NCI-H2081 treated with DMSO at 0.1 percent for 48 hours (cell line): Measurements from ENCODE around the gene VAMP1.
"Not testable (repeated sequence)": the region's sequence is repeated elsewhere in the genome, so short reads cannot be mapped to it uniquely, and the experiment has no call there.

Source experiments
- DNase-seq: peaks from one replicate; lab custom pipeline; 2025; lab: John Stamatoyannopoulos, UW

Gene VAMP1

GRCh38 chr12:6451348-6452244, 18.9 kb downstream of the VAMP1 start, which contains the start of gene TAPBPL:
TAPBPL (plus strand) TSS chr12:6452042; CDS start chr12:6452249, 207 bp downstream.
- DNase-seq, result peak; percentile 75

- no peak for DNase-seq
Observed at GRCh38 chr12:6450869-6451347, 19.6 kb downstream of the VAMP1 start.

DNA sequence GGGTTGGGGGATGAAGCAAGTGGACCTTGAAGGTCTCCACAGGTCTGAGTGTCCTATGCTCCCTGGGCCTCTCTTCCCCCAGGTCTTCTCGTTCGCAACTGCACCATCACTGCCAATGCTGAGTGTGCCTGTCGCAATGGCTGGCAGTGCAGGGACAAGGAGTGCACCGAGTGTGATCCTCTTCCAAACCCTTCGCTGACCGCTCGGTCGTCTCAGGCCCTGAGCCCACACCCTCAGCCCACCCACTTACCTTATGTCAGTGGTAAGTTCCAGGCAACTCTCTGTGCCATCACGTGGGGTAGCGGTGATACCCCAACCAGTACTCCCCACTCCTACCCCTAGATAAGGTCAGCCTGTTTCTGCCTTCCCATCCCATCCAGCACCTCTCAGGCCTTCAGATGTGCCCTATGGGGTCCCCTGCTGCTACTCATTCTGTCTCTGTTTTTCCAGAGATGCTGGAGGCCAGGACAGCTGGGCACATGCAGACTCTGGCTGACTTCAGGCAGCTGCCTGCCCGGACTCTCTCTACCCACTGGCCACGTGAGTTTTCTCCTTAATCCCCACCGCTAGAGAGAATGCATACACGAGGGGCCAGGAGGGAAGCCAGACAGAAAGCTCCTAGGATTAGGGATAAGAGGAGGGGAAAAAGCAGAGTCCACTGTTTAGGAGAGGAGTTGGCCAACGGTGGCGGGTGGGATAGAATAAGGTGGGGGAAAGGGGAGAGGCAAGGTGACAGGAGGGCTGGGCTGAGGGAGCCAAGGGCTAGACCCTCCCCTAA, 20.2 kb downstream of the VAMP1 start:
- DNase-seq, result no peak

GRCh38 chr12:6444704-6445688, 25.5 kb downstream of the VAMP1 start, which contains the start of gene CD27:
CD27 (plus strand) TSS chr12:6444955; CDS start chr12:6445096, 141 bp downstream.
- no peak for DNase-seq

DNA sequence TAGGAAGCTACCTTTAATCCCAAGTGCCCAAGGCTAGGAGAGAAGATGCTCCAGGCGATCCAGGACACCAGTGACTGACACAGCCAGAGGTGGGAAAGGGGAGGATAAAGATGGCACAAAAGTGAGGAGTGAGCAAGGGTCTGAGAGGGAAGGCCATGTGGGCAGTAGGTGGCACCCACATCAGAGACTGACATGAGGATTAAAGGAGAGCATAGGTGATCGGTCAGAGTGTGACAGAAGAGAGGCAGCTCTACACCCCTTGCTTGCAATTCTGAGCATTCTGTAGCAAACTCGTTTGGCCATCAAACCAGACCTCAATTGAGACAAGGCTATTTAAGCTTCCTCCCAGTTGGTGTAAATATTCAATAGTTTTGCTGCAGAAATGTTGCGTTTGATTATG, 26.4 kb downstream of the VAMP1 start:
- DNase-seq, result no peak

- no peak for DNase-seq
Observed at GRCh38 chr12:6443361-6443983, 27.0 kb downstream of the VAMP1 start.

DNA sequence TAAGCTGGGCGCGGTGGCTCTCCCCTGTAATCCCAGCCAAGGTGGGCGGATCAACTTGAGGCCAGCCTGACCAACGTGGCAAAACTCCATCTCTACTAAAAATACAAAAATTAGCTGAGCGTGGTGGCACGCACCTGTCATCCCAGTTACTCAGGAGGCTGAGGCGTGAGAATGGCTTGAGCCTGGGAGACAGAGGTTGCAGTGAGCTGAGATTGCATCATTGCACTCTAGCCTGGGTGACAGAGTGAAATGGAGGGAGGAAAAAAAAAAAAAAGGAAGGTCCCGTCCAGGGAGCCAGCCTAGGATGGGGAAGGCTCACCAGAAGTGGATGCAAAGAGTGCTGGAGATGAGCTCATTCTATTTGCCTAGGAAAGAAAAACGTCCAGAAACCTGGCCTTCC, 27.6 kb downstream of the VAMP1 start:
- DNase-seq, result no peak

DNA sequence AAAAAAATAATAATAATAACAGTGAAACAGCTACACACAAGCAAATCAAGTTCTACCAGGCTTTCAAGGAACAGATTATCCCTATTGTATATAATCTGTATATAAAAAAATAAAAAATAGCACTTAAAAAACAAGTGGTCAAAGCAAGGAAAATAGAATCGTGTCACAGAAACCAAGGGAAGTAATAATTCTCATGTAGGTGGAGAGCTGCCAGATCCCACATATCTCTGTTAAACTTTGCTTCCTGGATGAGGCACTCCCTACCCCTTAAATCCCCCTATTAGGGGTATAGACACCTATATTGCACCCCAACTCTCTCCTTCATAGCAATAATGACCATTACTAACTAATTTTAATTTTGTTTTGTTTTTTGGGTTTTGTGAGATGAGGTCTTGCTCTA, 30.1 kb downstream of the VAMP1 start:
- no peak for DNase-seq

GRCh38 chr12:6438345-6438744, 32.1 kb downstream of the VAMP1 start:
- DNase-seq, result no peak

GRCh38 chr12:6437586-6437985, 32.9 kb downstream of the VAMP1 start:
- no peak for DNase-seq

DNA sequence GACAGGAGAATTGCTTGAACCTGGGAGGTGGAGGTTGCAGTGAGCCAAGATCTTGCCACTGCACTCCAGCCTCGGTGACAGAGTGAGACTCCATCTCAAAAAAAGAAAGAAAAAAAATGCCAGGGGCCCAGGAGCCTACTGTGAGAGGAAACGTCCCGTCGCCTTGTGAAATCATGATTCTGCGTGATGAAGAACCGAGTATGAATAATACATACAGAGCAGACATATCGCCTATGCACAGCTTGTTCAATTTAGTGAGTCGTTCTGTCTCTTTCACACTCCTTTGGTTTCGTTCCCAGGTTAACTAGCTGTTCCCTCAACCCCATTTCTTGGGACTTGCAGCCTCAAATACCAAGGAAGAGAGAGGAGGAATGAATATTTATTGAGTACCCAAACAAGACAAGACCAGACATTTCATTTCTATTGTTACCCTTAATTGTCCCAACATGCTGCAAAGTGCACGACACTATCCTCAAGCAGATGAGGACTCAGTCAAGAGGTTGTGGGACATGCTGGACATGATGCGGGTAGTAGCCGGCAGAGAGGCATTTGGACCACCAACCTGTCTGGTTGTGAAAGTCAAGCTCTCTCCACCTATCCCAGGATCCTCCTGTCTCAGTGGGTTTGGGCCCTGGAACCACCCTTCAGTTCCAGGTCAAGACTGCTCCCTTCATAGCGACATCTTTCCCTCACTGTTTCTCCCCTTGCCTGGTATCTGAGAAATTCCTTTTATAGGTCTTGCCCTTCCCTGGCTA, 34.3 kb downstream of the VAMP1 start:
- DNase-seq, result no peak

DNA sequence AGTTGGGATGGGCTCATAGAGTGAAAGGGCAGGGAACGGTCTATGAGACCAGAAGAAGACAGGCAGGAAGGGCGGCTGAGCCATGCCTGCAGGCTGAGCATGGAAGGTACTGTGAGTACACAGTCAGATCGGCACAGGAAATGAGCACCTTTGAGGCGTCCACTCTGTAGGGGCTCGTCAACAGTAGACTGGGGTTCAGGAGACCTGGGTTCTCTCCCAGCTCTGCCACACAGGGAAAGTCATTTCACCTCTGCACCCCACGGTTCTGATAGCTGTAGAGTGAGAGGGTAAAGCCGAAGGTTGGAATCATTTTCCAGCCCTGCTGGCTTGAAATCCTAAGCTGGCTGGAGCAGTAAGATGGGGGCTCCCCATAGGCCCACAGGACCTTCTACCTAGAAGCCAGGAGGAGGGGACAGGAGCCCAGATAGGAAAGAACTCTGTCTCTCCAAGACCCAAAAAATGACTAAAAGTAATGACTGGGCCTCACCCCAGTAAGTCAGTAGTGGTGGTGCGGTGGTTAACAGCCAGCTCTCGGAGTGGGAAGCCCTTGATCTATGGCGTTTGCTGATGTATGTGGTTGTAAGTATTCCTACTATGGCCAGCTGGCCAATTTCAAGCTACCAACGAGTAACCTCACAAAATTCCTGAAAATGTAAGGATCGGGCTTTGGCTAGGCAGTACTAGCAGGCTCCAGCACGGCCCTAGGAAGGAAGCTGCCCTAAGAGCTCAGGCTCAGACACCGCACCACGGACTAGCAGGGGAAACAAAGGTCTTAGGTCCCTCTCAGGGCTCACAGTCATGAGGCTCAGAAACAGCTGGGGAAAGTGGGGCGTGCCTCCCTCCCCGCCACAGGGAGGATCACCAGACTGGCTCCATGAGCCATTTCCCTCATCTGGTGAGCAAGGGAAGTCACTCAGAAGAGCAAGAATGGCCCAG, 36.0 kb downstream of the VAMP1 start:
- DNase-seq, result no peak

- no peak for DNase-seq
Observed at GRCh38 chr12:6432991-6433390, 37.5 kb downstream of the VAMP1 start.

DNA sequence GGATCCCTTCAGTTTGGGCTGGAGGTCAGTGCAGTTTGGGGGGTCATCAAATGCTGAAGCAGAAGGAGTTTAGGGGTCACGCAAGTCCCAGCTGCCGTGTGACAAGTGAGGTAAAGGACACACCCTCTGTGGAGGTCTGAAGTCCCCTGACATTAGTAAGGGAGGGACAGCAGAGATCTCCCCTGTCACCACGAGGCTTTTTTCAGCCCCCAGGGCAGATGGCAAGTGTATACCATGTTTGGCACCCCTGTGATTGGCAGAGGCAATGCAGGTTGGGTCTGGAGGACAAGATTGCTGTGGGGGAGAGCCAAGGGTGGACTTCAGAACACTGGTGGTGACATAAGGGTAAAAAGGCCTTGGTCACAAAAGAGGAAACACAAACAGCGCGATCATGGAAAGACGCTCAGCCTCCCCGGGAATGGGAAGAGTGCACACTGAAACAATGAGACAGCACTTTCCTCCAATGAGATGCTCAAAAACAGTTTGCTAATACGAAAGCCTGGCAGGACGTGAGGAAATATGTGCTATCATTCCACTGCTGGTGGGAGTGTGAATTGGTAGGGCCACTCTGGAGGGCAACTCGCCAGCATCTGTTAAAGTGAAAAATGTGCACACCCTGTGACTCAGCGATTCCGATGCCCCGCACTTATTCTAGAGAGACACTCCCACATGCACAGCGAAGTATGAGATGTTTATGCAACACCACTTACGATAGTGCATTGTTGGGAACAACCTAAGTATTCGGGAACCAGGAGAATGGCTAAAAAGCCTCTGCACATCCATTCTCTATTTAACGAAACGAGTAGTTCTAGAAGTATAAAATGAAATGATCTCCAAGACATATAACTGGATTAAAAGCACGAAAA, 40.1 kb downstream of the VAMP1 start:
- DNase-seq, result no peak

- DNase-seq, result no peak
Observed at GRCh38 chr12:6428326-6428725, 42.2 kb downstream of the VAMP1 start.

GRCh38 chr12:6427796-6428195, 42.7 kb downstream of the VAMP1 start:
- DNase-seq, result not testable (repeated sequence)

DNA sequence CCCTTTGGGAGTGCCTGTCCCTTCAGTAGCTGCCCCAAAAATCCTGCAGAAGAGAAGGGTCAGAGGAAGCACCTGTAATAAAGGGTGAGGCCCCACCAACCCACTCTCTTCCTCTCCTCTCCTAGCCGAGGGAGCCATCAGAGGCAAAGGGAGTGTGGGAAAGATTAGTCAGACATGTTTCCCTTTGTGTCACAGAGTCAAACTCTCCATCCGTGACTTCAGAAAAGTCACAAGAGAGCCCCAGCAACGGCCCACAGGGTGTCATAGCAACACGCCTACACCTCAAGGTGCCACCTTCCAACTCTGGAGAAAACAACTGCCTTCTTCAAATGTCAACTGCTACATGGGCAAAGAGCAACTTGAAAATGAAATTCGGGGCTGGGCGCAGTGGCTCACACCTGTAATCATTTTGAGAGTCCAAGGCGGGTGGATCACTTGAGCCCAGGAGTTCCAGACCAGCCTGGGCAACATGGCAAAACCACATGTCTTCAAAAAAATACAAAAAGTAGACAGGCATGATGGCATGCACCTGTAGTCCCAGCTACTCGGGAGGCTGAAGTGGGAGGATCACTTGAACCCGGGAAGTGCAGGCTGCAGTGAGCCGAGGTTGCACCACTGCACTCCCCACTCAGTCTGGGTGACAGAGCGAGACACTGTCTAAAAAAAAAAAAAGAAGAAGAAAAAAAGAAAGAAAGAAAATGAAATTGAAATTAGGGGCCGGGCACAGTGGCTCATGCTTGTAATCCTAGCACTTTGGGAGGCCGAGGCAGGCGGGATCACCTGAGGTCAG, 43.4 kb downstream of the VAMP1 start:
- no peak for DNase-seq
